A673 (cell line): ENCODE measurements around the gene NR1D1. TPM values are rescaled to one million over a fixed set of nuclear protein-coding genes. Genes with fewer than 3 reads are reported as not detected.
A peak's percentile ranks its signal among the peaks of the same experiment; 100 is the strongest.

Experiments
- BruUV-seq: library from RNA; stranded (reverse); fragments of 400-500 nt; replicated peaks from 2 replicates; lab custom pipeline; 2021; lab: Mats Ljungman, UMichigan
- CTCF ChIA-PET: fragments of 300-600 bp; sonication (Branson Sonifier 250); formaldehyde crosslinking; loops from one replicate; lab custom pipeline; 2022; ENCODE audit warnings: antibody characterized with exemption; lab: Charles Lee
- POLR2A ChIA-PET: fragments of 300-600 bp; sonication (Branson Sonifier 250); formaldehyde crosslinking; loops from one replicate; lab custom pipeline; 2022; ENCODE audit warnings: antibody characterized with exemption; ENCODE audit not compliant: low non-redundant PET; lab: Charles Lee
- DNase-seq: peaks from one replicate; pipeline ENCODE4 v3.0.0-alpha.2; 2015; ENCODE audit warnings: low spot score
- H3K27ac ChIP-seq: fragments of 200-600 bp; sonication (generic); 2 replicates; pipeline ENCODE4 v1.5.1; 2016; ENCODE audit warnings: mixed run types, low read depth, mild to moderate bottlenecking, mixed read lengths, antibody characterized with exemption, low read length; ENCODE audit not compliant: poor library complexity, severe bottlenecking
- H3K27me3 ChIP-seq: fragments of 200-600 bp; sonication (generic); replicated peaks from 2 replicates; pipeline ENCODE4 v1.6.1; 2017; ENCODE audit warnings: mixed run types, low read depth, mild to moderate bottlenecking, mixed read lengths, antibody characterized with exemption, low read length; ENCODE audit not compliant: insufficient read depth, poor library complexity
- H3K36me3 ChIP-seq: fragments of 200-600 bp; sonication (generic); 2 replicates; pipeline ENCODE4 v1.6.1; 2016; ENCODE audit warnings: mixed run types, mild to moderate bottlenecking, mixed read lengths, antibody characterized with exemption, low read length; ENCODE audit not compliant: insufficient read depth, poor library complexity, severe bottlenecking
- H3K4me1 ChIP-seq: fragments of 200-600 bp; sonication (generic); 2 replicates; pipeline ENCODE4 v1.6.1; 2017; ENCODE audit warnings: mixed run types, mild to moderate bottlenecking, mixed read lengths, antibody characterized with exemption, low read length; ENCODE audit not compliant: insufficient read depth, poor library complexity, severe bottlenecking
- H3K4me3 ChIP-seq: fragments of 200-600 bp; sonication (generic); 2 replicates; pipeline ENCODE4 v1.5.1; 2016; ENCODE audit warnings: low read depth, mixed run types, mild to moderate bottlenecking, mixed read lengths, low read length; ENCODE audit not compliant: poor library complexity, severe bottlenecking
- H3K9me3 ChIP-seq: fragments of 200-600 bp; sonication (generic); 2 replicates; pipeline ENCODE4 v1.6.1; 2016; ENCODE audit warnings: mixed run types, low read depth, mild to moderate bottlenecking, mixed read lengths, antibody characterized with exemption, low read length; ENCODE audit not compliant: poor library complexity, severe bottlenecking
- EZH2 ChIP-seq: fragments of 200-600 bp; sonication (generic); IDR thresholded peaks from 2 replicates; pipeline ENCODE4 v1.6.1; 2017; ENCODE audit warnings: borderline replicate concordance, low read depth, mild to moderate bottlenecking, mixed read lengths, antibody characterized with exemption, low read length; ENCODE audit not compliant: poor library complexity, severe bottlenecking
- intact Hi-C: fragments of 100-400 bp; cut with micrococcal nuclease; formaldehyde crosslinking; loops from one replicate; pipeline ENCODE4 v1.10.0; 2022; ENCODE audit not compliant: unreplicated experiment
- total RNA-seq: library from RNA; stranded (reverse); gene quantifications from 2 replicates; pipeline ENCODE4 v1.2.3, GENCODE V29; 2021
- TF ChIP-seq, protein P1 (sequence below): fragments of 300-800, 200-600 bp; sonication (generic); conservative IDR thresholded peaks from 2 replicates; pipeline ENCODE4 v1.5.1; 2017; ENCODE audit warnings: low read depth, mild to moderate bottlenecking, antibody characterized with exemption, low read length, moderate library complexity, mixed read lengths

NR1D1 gene
- total RNA-seq, 1 experiment from 2014 or later, result 2.6 TPM

DNA sequence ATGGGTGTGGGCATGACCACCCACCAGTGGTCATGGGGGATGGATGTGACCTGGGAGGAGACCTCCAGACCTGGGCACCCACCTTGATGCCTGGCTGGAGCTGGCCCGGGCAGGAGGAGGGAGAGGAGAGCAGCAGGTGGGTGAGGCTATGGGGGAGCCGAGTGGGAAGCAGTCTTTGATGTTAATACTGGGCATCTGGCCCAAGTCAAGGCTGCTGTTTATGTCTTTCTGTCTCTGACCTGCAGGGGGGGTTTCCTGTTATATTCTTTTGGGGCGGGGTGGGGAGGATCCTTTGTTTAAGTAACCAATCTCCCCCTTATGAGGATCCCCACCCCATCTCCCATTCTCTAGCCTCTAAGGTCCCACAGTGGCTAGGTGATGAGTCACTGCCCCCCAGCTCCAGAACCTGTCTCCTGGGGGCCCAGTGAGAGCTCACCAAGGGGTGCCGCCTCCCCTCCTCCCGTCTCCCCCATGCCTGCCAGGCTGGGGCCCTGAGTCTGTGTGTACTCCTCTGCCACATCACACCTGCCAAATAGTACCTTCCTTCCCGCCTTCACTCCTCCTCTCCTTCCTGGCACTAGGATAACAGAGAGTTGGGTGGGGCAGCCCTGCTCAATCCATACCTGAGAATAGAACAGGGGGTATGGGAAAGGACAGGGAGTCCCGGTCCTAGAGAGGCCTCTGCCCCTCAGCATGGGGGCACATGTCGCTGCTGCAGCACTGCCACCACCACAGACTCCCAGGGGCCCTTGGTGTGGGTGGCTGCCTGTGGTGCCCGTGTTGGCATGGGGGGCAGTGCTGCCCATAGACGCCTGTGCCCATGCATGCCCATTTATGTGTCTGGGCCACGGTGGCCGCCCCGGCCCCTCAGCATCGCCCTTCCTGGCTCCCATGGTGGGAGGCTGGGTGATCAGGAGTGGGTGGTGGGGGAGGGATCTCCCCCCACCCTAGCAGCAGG lies 30.4 kb downstream of the NR1D1 start:
- POLR2A ChIA-PET, result interaction anchor here (0.6 kb wide), 1 partner anchor 534 kb away, joined by 3 read pairs; no protein-coding TSS in a partner anchor

DNA sequence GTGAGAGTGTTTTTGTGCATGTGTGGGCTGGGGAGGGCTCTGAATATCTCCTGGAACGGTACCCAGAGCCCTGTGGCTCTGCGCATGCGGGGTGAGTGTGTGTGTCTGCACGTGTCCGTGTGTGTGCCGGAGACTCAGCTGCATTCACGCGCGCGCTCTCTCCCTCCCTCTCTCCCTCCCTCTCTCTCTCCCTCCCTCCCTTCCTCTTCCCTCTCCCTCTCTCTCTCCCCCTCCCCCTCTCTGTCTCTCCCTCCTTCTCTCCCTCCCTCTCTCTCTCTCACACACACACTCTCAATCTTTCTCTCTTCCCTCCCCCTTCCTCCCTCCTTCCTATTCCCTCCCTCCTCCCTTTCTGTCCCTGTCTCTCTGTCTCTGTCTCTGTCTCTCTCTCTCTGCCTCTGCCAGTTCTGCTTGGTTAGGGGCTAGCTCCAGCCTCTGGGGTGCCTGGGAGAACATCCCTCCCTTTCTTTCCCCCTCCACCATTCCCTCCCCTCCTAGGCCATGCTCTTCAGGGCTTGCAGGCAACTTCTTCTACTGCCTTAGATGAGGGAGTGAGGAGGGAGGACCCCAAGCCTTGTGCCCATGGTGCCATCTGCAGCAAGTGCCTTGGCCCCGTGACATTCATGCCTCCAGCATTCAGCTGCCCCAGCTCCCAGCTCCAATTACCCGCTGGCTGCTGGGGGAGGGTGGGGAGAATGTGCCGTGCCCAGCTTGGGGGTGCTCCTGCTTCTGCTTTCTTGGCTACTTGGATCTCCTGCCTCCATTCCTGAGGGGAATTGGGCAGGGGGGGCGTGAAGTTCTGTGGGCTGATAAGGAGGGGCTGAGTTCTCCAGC lies 31.3 kb downstream of the NR1D1 start:
- no TSS peak for BruUV-seq
- Histone ChIP-seq H3K9me3 (no peaks in the 10 kb centered on the region), H3K4me3 (peak overlapping the region; percentile 21), H3K27me3 (no peaks in the 10 kb centered on the region), H3K4me1 (peaks cover 50% of the 10 kb centered on the region), H3K36me3 (no peaks in the 10 kb centered on the region), H3K27ac (peak overlapping the region; percentile 72)
- no peak for TF ChIP-seq EZH2
- TF ChIP-seq, protein P1, sequence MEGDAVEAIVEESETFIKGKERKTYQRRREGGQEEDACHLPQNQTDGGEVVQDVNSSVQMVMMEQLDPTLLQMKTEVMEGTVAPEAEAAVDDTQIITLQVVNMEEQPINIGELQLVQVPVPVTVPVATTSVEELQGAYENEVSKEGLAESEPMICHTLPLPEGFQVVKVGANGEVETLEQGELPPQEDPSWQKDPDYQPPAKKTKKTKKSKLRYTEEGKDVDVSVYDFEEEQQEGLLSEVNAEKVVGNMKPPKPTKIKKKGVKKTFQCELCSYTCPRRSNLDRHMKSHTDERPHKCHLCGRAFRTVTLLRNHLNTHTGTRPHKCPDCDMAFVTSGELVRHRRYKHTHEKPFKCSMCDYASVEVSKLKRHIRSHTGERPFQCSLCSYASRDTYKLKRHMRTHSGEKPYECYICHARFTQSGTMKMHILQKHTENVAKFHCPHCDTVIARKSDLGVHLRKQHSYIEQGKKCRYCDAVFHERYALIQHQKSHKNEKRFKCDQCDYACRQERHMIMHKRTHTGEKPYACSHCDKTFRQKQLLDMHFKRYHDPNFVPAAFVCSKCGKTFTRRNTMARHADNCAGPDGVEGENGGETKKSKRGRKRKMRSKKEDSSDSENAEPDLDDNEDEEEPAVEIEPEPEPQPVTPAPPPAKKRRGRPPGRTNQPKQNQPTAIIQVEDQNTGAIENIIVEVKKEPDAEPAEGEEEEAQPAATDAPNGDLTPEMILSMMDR, result no peak
- intact Hi-C loops, result no loop called here
- ChIA-PET POLR2A (interaction anchor here (0.6 kb wide), 1 partner anchor 535 kb away, joined by 3 read pairs; no protein-coding TSS in a partner anchor), CTCF (interaction anchor here (0.9 kb wide), 1 partner anchor 29 kb away, joined by 11 read pairs; no protein-coding TSS in a partner anchor)
- peak; percentile 77 for DNase-seq

More for the DNA sequence above, 30.4 kb downstream of the NR1D1 start:
- H3K9me3 ChIP-seq, result no peaks in the 10 kb centered on the region
- peak; percentile 61 for DNase-seq
- BruUV-seq, result no TSS peak
- no peaks in the 10 kb centered on the region for H3K27me3 ChIP-seq
- no peaks in the 10 kb centered on the region for H3K36me3 ChIP-seq
- H3K27ac ChIP-seq, result peak overlapping the region; percentile 72
- H3K4me3 ChIP-seq, result peak overlapping the region; percentile 21
- H3K4me1 ChIP-seq, result peaks cover 48% of the 10 kb centered on the region
- CTCF ChIA-PET, result interaction anchor here (0.6 to 0.9 kb wide), 2 partner anchors 30 to 41 kb away, joined by 3 to 11 read pairs; no protein-coding TSS in a partner anchor
- no peak for TF ChIP-seq EZH2
- TF ChIP-seq, protein P1, result peak; percentile 34; the same call in 1 of the 2 replicates
- intact Hi-C loops, result no loop called here

DNA sequence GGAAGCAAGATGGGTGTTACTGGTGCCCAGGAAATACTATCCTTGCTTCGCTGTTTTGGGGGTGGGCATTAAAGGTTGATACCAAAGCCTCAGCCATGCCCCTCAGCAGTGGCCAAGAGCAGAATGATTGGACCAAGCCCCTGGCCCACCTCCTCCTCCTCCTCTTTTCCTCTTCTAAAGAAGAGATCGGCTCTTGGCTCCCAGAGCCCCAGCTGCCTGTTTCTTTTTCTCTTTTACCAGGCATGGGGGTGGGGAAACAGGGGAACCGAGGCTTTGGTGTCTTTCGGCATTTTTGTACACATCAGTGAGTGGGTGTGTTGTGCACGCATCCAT lies 31.8 kb downstream of the NR1D1 start:
- Histone ChIP-seq H3K36me3 (no peaks in the 10 kb centered on the region), H3K4me1 (peaks cover 56% of the 10 kb centered on the region), H3K9me3 (no peaks in the 10 kb centered on the region), H3K4me3 (peak overlapping the region; percentile 4), H3K27me3 (no peaks in the 10 kb centered on the region), H3K27ac (peak overlapping the region; percentile 30)
- ChIA-PET CTCF (no interaction called here), POLR2A (no interaction called here)
- intact Hi-C loops, result no loop called here
- DNase-seq, result no peak
- BruUV-seq, result no TSS peak
- TF ChIP-seq, protein P1, result no peak
- TF ChIP-seq EZH2, result no peak
